B cell (primary cell): ENCODE results near the gene ABCB1.

ENCODE experiments used
- CTCF ChIP-seq: fragments of 200-600 bp; IDR thresholded peaks from one replicate; pipeline ENCODE4 v1.8.0; 2022; ENCODE audit warnings: antibody characterized with exemption, mild to moderate bottlenecking
- EZH2 ChIP-seq: IDR thresholded peaks from 2 replicates; pipeline ENCODE4 v1.6.1; 2012; ENCODE audit warnings: borderline replicate concordance, low read depth, mild to moderate bottlenecking, moderate library complexity, low read length; ENCODE audit not compliant: insufficient read depth, poor library complexity, severe bottlenecking

- TF ChIP-seq CTCF = no peak
- no peak for TF ChIP-seq EZH2
Observed at GRCh38 chr7:87497482-87497881, 103.2 kb downstream of the ABCB1 start.
